Measurements from ENCODE around the gene PLCB1. TPM values are rescaled to one million over a fixed set of nuclear protein-coding genes. Genes with fewer than 3 reads are reported as not detected.

The PLCB1 gene
- total and polyA plus RNA-seq, 2 of the 4 experiments (the other 2 are of a cell fraction): 5.6 to 16.1 TPM

- Histone ChIP-seq H3K79me1 (ENCODE audit: low read depth in 1 of 2, low read length in 2 of 2) (peaks cover 0 to 24% of the 10 kb centered on the region in 2 experiments; a peak in 3 of 4 replicates), H2BK20ac (ENCODE audit: low read depth, low read length) (no peak overlapping the region), H3K4ac (ENCODE audit: low read depth, low read length) (no peak overlapping the region), H3K36me3 (ENCODE audit: control insufficient read depth, insufficient read depth, low read length) (no peaks in the 10 kb centered on the region), H4K20me1 (ENCODE audit: insufficient read depth, low read length) (peaks cover 4% of the 10 kb centered on the region; the same call in 1 of the 2 replicates), H3K4me3 (ENCODE audit: insufficient read depth, low read depth, low read length) (no peak overlapping the region), H2AK5ac (ENCODE audit: low read depth, low read length) (no peak overlapping the region), H3K27me3 (ENCODE audit: control insufficient read depth, insufficient read depth, low read length) (no peaks in the 10 kb centered on the region), H2BK120ac (ENCODE audit: low read depth, low read length) (no peak overlapping the region), H3K9me1 (ENCODE audit: insufficient read depth, low read length) (0 out of 2 replicates have a peak, but pooled peaks cover 3% of the 10 kb centered on the region), H4K5ac (ENCODE audit: low read depth, low read length) (no peak overlapping the region), H3K9me3 (ENCODE audit: control insufficient read depth, insufficient read depth, low read length) (no peaks in the 10 kb centered on the region), H3K4me1 (ENCODE audit: control insufficient read depth, insufficient read depth, low read length) (peaks cover 1% of the 10 kb centered on the region; the same call in 1 of the 2 replicates), H3K14ac (replicated peaks; ENCODE audit: low read depth, low read length) (no peak overlapping the region), H3K23ac (ENCODE audit: low read depth, low read length) (no peak overlapping the region), H4K8ac (ENCODE audit: low read depth in 2 of 2, low read length in 2 of 2) (no peak overlapping the region), H3K18ac (ENCODE audit: low read depth, low read length) (no peak overlapping the region), H3K4me2 (ENCODE audit: low read depth, low read length) (no peak overlapping the region), H3K56ac (ENCODE audit: extremely low read depth, insufficient read depth, low read length) (no peak overlapping the region), H3K9ac (ENCODE audit: low read depth, low read length) (no peak overlapping the region), H2AFZ (replicated peaks; ENCODE audit: low read length, poor library complexity) (no peak overlapping the region), H3K27ac (ENCODE audit: insufficient read depth, low read length) (no peak overlapping the region), H2BK5ac (ENCODE audit: low read depth, low read length, poor library complexity, severe bottlenecking) (no peak overlapping the region), H2BK15ac (ENCODE audit: low read depth, low read length) (no peak overlapping the region), H4K91ac (ENCODE audit: insufficient read depth, low read depth, low read length) (no peak overlapping the region), H2AK9ac (replicated peaks; ENCODE audit: low read depth, low read length, poor library complexity) (no peak overlapping the region)
- TF ChIP-seq FOS (IDR thresholded peaks at IDR 0.05; ENCODE audit: low read depth, low read length): no peak
- TF ChIP-seq, protein P1, sequence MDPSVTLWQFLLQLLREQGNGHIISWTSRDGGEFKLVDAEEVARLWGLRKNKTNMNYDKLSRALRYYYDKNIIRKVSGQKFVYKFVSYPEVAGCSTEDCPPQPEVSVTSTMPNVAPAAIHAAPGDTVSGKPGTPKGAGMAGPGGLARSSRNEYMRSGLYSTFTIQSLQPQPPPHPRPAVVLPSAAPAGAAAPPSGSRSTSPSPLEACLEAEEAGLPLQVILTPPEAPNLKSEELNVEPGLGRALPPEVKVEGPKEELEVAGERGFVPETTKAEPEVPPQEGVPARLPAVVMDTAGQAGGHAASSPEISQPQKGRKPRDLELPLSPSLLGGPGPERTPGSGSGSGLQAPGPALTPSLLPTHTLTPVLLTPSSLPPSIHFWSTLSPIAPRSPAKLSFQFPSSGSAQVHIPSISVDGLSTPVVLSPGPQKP (IDR thresholded peaks at IDR 0.05; ENCODE audit: borderline replicate concordance, low read depth, low read length): no peak
- no peak for TF ChIP-seq MAFK (IDR thresholded peaks at IDR 0.05; ENCODE audit: low read depth, low read length)
- no peak for TF ChIP-seq RFX5 (IDR thresholded peaks at IDR 0.05; ENCODE audit: low read depth, low read length)
- no peak for TF ChIP-seq NFE2L2 (IDR thresholded peaks at IDR 0.05; ENCODE audit: low read depth, low read length)
- TF ChIP-seq CHD1 (IDR thresholded peaks at IDR 0.05; ENCODE audit: low read depth, low read length): no peak
- no peak for TF ChIP-seq USF2 (IDR thresholded peaks at IDR 0.05; ENCODE audit: low read depth, low read length)
- TF ChIP-seq RCOR1 (IDR thresholded peaks at IDR 0.05; ENCODE audit: insufficient replicate concordance, low read length): no peak
- TF ChIP-seq MAZ (IDR thresholded peaks at IDR 0.05; ENCODE audit: borderline replicate concordance, low read depth, low read length): no peak
- TF ChIP-seq, protein P2, sequence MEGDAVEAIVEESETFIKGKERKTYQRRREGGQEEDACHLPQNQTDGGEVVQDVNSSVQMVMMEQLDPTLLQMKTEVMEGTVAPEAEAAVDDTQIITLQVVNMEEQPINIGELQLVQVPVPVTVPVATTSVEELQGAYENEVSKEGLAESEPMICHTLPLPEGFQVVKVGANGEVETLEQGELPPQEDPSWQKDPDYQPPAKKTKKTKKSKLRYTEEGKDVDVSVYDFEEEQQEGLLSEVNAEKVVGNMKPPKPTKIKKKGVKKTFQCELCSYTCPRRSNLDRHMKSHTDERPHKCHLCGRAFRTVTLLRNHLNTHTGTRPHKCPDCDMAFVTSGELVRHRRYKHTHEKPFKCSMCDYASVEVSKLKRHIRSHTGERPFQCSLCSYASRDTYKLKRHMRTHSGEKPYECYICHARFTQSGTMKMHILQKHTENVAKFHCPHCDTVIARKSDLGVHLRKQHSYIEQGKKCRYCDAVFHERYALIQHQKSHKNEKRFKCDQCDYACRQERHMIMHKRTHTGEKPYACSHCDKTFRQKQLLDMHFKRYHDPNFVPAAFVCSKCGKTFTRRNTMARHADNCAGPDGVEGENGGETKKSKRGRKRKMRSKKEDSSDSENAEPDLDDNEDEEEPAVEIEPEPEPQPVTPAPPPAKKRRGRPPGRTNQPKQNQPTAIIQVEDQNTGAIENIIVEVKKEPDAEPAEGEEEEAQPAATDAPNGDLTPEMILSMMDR (conservative IDR thresholded peaks at IDR 0.05; ENCODE audit: low read depth, low read length): no peak
- TF ChIP-seq POLR2A (IDR thresholded peaks at IDR 0.05; ENCODE audit: low read depth, low read length): no peak
- TF ChIP-seq RAD21 (IDR thresholded peaks at IDR 0.05; ENCODE audit: low read length): no peak
- TF ChIP-seq MXI1 (IDR thresholded peaks at IDR 0.05; ENCODE audit: borderline replicate concordance, low read depth, low read length): no peak
- no peak for TF ChIP-seq SMC3 (IDR thresholded peaks at IDR 0.05; ENCODE audit: low read depth, low read length)
- no peak for TF ChIP-seq BHLHE40 (IDR thresholded peaks at IDR 0.05; ENCODE audit: low read depth, low read length)
- no peak for TF ChIP-seq CEBPB (IDR thresholded peaks at IDR 0.05; ENCODE audit: low read depth, low read length)
- WGBS, 2 experiments (ENCODE audit: extremely low coverage in 2 of 2, insufficient read length in 1 of 2): no CpG with 5 or more reads among the region's 3 CpGs
- BruUV-seq (replicated peaks): no TSS peak
- dilution Hi-C loops (cut with HindIII; ENCODE audit: low sequenced_read_pairs, unreplicated experiment) (no loop called here), intact Hi-C loops (cut with micrococcal nuclease) (no loop called here), in situ Hi-C loops (cut with MboI; ENCODE audit: low sequenced_read_pairs) (no loop called here)
- ChIA-PET POLR2A (ENCODE audit: unreplicated experiment) (no interaction called here), CTCF (no interaction called here)
- ATAC-seq (ENCODE audit: low read depth) (no peak), DNase-seq (no peak)
These were observed 212.0 kb downstream of the PLCB1 start for GRCh38 chr20:8344106-8344505.
